ENCODE data around the gene TOR2A.

TOR2A gene

DNA sequence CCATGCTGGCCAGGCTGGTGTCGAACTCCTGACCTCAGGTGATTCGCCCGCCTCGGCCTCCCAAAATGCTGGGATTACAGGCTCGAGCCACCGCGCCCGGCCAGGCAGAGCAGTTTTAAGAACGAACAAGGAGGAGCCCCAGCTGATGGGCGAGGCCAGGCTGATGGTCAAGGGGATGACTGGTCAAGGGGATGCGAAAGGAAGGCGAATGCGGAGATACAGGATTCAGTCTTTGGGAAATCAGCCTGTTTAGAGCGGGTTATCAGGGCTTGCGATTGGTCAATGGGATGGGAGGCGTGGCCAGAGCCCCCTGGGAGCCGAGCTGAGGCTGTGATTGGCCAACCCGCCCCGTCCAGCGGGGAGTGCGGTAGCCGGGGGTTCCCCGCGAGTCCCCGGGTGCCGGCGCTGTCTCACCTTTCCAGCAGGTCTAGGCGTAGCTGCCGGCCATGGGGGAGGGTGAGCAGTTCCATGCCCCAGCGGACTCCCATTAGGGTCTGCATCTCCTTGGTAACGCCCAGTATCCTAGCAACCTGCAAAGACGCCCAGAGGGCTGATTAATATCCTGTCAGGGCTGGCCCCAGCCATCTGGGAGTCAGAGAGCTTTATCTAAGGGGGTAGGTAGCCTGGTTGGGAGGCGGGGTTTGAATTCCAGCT is 7.5 kb upstream of the TOR2A start:
- no peaks in the 10 kb centered on the region for H3K9me3 Mint-ChIP-seq
- peaks cover 23% of the 10 kb centered on the region for H3K36me3 Mint-ChIP-seq
- no peak for DNase-seq (ENCODE audit: low spot score in 2 of 2)
- peak overlapping the region; percentile 64 for H3K27ac Mint-ChIP-seq
- H3K4me3 Mint-ChIP-seq, result no peak overlapping the region
- no peak for ATAC-seq (ENCODE audit: low read depth)
- no peaks in the 10 kb centered on the region for H3K4me1 Mint-ChIP-seq
- H3K27me3 Mint-ChIP-seq, result no peaks in the 10 kb centered on the region

DNA sequence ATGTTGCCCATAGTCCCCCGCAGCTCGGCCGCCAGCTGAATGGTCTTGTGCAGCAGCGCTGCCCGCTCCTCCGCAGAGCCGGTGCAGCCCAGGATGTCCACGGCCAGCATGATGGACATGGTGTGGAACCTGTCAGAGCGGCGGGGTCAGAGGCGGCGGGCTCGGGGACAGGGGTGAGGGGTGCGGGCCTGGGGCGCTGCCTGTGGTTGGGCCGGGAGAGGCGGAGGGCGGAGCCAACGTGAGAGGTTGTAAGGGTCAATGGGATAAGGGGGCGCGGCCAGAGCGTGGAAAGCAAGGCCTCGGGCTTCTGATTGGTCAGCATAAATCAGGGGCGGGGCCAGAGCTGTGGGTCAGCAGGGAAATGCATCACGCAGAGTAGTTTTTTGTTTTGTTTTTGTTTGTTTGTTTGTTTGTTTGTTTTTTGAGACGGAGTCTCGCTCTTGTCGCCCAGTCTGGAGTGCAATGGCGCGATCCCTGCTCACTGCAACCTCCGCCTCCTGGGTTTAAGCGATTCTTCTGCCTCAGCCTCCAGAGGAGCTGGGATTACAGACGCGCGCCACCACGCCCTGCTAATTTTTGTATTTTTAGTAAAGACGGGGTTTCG is 6.8 kb upstream of the TOR2A start:
- no peaks in the 10 kb centered on the region for H3K9me3 Mint-ChIP-seq
- peak overlapping the region; percentile 64 for H3K27ac Mint-ChIP-seq
- ATAC-seq (ENCODE audit: low read depth) (no peak), DNase-seq (ENCODE audit: low spot score in 2 of 2) (no peak)
- H3K27me3 Mint-ChIP-seq, result no peaks in the 10 kb centered on the region
- H3K36me3 Mint-ChIP-seq, result peaks cover 24% of the 10 kb centered on the region
- no peaks in the 10 kb centered on the region for H3K4me1 Mint-ChIP-seq
- H3K4me3 Mint-ChIP-seq, result no peak overlapping the region

DNA sequence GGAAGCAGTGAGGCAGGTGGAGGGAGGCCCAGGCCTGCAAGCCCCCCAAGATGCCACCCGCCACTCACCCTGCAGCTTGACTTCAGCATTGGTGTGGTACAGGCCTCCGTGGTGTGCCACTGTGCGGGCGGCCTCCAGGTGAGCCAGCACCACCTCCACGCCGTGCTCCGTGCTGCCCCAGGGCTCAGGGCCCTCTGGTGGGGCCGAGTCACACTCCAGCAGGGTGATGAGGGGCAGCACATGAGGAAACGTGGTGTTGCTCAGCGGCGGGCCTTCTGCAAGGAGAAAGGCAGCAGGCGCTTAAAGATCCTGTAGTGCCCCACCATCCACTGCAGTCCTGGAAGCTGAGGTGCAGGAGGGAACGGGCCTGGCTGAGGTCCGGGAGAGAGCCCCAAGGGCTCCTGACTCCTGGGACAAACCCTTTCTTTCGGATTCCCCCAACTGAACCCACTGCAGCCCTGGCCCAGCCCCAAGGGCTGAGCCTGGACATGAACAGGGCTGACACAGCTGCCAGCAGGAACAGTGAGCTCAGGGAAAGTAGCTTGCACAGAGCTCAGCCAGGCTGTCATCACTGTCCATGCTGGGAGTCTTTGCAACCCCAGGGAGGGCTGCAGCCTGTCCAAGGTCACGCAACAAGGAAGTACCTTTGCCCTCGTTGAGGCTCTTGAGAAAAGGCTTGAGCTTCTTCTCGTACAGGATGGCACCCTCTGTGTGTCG is 4.7 kb upstream of the TOR2A start:
- H3K4me3 Mint-ChIP-seq, result no peak overlapping the region
- H3K27me3 Mint-ChIP-seq, result no peaks in the 10 kb centered on the region
- ATAC-seq (ENCODE audit: low read depth) (no peak), DNase-seq (ENCODE audit: low spot score in 2 of 2) (no peak)
- no peaks in the 10 kb centered on the region for H3K4me1 Mint-ChIP-seq
- H3K9me3 Mint-ChIP-seq, result no peaks in the 10 kb centered on the region
- H3K27ac Mint-ChIP-seq, result peak overlapping the region; percentile 84
- peaks cover 25% of the 10 kb centered on the region for H3K36me3 Mint-ChIP-seq

DNA sequence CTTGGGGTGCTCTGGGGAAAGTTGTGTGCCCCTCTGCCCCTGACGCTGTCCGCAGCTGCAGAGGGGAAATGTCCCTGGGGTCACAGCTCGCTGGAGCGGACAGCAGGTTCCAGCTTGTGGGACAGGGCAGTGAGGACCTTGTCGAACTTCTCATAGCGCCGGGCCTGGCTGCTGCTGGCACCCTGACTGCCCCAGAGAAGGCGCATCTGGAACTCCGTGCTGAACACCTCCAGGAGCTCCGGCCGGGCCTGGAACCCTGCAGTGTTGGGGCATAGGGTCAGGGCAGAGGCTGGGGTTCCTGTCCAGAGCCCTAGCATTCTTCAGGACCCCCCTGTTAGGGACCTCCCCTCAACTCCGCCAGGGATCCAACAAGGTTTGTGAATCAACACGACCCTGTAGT is 3.6 kb upstream of the TOR2A start:
- Mint-ChIP-seq H3K9me3 (no peaks in the 10 kb centered on the region), H3K27me3 (no peaks in the 10 kb centered on the region), H3K36me3 (peaks cover 25% of the 10 kb centered on the region), H3K4me1 (peaks cover 2% of the 10 kb centered on the region), H3K4me3 (no peak overlapping the region), H3K27ac (peak overlapping the region; percentile 97)
- ATAC-seq (ENCODE audit: low read depth) (no peak), DNase-seq (ENCODE audit: low spot score in 2 of 2) (no peak)

DNA sequence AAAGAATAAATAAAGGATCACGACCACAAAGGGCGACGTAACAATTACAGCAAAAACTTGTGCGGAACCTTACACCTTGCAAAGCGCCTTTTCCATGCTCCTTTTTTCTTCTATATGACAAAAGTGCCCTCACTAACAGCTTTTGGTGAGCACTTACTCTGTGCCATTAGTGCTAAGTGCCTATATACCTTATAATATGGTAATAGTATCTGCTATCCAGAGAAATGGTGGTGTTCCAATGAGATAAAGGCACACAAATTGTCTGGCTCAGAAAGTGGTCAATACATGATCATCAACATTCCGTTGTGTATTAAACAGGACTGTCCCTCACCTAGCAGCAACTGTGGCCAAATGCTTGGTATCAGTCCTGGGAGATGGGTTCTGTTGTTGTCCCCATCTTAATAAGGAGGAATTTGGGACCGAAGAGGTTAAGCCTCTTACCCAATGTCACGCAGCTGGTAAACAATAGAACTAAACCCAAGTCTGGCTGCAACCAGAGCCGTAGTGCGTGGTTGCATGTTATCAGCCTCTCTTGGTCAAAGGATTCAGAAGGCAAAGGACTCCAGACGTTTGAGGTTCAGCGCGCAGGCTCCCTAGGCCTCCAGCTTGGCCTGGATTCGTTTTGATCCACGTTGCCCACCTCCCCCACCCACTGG is 564 bp upstream of the TOR2A start:
- peak overlapping the region; percentile 85 for H3K4me3 Mint-ChIP-seq
- H3K36me3 Mint-ChIP-seq, result peaks cover 17% of the 10 kb centered on the region
- DNase-seq (ENCODE audit: low spot score in 2 of 2) (no peak), ATAC-seq (ENCODE audit: low read depth) (no peak)
- H3K27ac Mint-ChIP-seq, result peak overlapping the region; percentile 97
- peaks cover 3% of the 10 kb centered on the region for H3K4me1 Mint-ChIP-seq
- no peaks in the 10 kb centered on the region for H3K9me3 Mint-ChIP-seq
- H3K27me3 Mint-ChIP-seq, result no peaks in the 10 kb centered on the region

DNA sequence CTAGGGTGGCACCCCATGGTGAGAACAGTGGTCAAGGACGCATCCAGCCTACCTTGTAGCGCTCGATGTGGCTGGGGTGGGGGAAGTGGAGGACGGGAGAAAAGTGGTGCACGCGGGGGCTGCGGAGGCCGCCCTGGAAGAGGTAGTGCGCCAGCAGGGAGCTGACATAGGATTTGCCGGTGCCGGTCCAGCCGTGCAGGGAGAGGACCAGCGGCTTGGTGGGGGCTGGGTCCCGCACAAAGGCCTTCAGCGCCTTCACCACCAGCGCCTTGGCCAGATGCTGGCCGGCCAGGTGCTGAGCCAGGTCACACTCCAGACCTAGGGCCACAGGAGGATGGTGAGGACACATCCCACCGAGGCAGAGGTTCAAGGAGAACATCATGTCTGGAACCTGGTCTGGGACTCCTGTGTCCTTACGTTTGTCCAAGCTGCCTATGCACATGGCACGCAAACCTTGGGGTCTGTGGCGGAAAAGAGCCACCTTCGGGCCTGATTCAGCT is 797 bp downstream of the TOR2A start:
- peak overlapping the region; percentile 69 for H3K27ac Mint-ChIP-seq
- H3K4me1 Mint-ChIP-seq, result peaks cover 3% of the 10 kb centered on the region
- peaks cover 18% of the 10 kb centered on the region for H3K36me3 Mint-ChIP-seq
- ATAC-seq (ENCODE audit: low read depth) (no peak), DNase-seq (ENCODE audit: low spot score in 2 of 2) (no peak)
- no peaks in the 10 kb centered on the region for H3K27me3 Mint-ChIP-seq
- peak overlapping the region; percentile 85 for H3K4me3 Mint-ChIP-seq
- no peaks in the 10 kb centered on the region for H3K9me3 Mint-ChIP-seq

DNA sequence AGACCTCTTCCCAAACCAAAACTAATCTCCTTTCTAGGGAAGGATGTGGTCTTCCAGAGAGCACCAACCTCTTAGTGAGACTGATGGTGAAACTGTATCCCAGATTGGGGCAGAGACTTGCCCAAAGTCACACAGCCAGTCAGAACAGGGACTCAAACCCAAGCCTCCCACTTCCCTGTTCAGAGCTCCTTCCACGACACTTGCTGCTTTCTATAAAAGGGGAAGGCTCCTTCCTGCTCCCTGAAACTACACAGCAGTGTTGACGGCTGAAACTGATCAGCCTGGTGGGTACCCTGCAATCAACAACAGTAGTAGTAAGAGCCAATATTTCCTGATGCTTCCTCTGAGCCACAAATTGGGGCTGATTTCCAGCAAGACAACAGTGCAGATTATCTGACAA is 1.5 kb downstream of the TOR2A start:
- ATAC-seq (ENCODE audit: low read depth), result no peak
- Mint-ChIP-seq H3K36me3 (peaks cover 14% of the 10 kb centered on the region), H3K27ac (peak overlapping the region; percentile 69), H3K4me1 (peaks cover 3% of the 10 kb centered on the region), H3K4me3 (peak overlapping the region; percentile 37), H3K9me3 (no peaks in the 10 kb centered on the region), H3K27me3 (no peaks in the 10 kb centered on the region)
- DNase-seq (ENCODE audit: low spot score in 2 of 2), result no peak

DNA sequence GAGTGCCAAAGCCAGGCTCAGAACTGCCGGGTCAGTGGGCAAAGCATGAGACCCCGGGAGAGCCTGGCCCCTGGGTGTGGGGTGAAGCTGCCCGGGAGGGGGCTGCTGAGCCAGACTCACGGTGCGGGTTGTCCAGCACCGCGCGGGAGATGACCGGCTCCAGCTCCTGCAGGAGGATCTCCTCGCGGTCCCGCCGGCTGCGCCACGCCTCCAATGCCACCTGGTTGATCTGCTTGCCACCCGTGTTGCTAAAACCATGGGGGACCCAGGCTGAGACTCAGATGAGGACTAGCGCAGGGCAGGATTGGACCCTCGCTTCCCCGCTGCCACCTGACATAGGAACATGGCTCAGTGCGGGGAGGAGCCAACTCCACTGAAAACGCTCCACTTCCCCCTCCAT is 2.6 kb downstream of the TOR2A start:
- Mint-ChIP-seq H3K36me3 (peaks cover 9% of the 10 kb centered on the region), H3K27ac (no peak overlapping the region), H3K4me3 (no peak overlapping the region), H3K27me3 (no peaks in the 10 kb centered on the region), H3K9me3 (no peaks in the 10 kb centered on the region), H3K4me1 (peaks cover 3% of the 10 kb centered on the region)
- no peak for ATAC-seq (ENCODE audit: low read depth)
- DNase-seq (ENCODE audit: low spot score in 2 of 2), result no peak

DNA sequence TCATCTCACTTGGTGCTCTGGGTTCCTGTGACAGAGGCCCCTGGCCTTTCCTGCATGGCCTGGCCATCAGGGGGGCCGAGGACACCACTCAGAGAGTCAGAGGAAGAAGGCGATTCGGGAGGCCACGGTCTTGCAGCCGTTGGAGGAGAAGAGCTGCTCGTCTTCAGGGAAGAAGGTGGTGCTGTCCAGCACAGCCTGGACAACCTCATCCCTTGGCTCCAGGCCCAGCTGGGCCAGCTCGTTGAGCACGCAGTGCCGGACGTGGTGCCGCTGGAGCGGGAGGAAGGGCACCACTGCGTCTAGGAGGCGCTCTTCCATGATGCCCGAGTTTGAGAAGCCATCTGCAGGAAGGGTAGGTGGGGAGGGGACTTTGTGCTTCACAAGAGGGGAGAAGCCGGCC is 3.2 kb downstream of the TOR2A start:
- no peaks in the 10 kb centered on the region for H3K27me3 Mint-ChIP-seq
- ATAC-seq (ENCODE audit: low read depth), result no peak
- H3K27ac Mint-ChIP-seq, result peak overlapping the region; percentile 9

DNA sequence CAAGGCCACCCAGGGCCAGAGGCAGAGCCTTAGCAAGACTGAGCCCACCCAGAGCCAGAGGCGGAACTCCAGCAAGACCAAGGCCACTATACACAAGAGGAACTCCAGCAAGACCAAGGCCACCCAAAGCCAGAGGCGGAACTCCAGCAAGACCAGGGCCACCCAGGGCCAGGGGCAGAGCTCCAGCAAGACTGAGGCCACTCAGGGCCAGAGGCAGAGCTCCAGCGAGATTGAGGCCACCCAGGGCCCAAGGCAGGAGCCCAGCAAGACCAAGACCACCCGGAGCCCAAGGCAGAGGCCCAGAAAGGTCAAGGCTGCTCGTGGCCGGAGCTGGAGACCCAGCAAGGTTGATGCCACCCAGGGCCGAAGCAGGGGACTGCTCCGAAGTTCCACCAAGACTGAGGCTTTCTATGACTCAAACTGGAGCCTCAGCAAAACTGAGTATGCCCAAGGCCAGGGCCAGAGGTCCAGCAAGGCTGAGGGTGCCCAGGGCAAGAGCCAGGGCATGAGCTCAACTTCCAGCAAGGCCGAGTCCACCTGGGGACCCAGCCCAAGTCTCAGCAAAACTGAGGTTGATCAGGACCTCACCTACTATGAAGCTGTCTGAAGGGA is 4.2 kb downstream of the TOR2A start:
- H3K4me3 Mint-ChIP-seq, result no peak overlapping the region
- H3K27ac Mint-ChIP-seq, result no peak overlapping the region
- peaks cover 4% of the 10 kb centered on the region for H3K36me3 Mint-ChIP-seq
- H3K9me3 Mint-ChIP-seq, result no peaks in the 10 kb centered on the region
- no peaks in the 10 kb centered on the region for H3K27me3 Mint-ChIP-seq
- DNase-seq (ENCODE audit: low spot score in 2 of 2) (no peak), ATAC-seq (ENCODE audit: low read depth) (no peak)
- H3K4me1 Mint-ChIP-seq, result peaks cover 3% of the 10 kb centered on the region

More for the DNA sequence above, 3.2 kb downstream of the TOR2A start:
- Mint-ChIP-seq H3K36me3 (peaks cover 7% of the 10 kb centered on the region), H3K4me1 (peaks cover 3% of the 10 kb centered on the region), H3K4me3 (no peak overlapping the region), H3K9me3 (no peaks in the 10 kb centered on the region)
- DNase-seq (ENCODE audit: low spot score in 2 of 2), result no peak

DNA sequence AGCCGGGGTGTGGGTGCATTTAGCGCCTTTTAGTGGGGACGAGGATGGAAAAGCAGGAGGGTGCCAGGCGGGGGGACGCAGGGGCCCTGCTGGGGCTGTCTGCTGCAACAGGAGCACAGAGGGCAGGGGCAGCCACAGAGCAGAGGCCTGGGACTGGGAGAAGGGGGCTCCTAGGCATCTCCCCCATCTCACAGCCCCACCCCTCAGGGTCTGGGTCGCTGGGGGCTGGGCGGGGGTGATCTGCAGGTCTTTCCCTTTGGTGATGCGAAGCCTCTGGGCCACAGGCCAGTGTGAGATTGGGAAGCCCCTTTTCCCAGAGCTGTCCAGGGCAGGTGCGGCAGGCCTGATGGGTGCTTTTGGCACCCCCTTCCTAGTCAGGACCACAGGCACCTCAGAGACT is 4.8 kb downstream of the TOR2A start:
- ATAC-seq (ENCODE audit: low read depth), result no peak

DNA sequence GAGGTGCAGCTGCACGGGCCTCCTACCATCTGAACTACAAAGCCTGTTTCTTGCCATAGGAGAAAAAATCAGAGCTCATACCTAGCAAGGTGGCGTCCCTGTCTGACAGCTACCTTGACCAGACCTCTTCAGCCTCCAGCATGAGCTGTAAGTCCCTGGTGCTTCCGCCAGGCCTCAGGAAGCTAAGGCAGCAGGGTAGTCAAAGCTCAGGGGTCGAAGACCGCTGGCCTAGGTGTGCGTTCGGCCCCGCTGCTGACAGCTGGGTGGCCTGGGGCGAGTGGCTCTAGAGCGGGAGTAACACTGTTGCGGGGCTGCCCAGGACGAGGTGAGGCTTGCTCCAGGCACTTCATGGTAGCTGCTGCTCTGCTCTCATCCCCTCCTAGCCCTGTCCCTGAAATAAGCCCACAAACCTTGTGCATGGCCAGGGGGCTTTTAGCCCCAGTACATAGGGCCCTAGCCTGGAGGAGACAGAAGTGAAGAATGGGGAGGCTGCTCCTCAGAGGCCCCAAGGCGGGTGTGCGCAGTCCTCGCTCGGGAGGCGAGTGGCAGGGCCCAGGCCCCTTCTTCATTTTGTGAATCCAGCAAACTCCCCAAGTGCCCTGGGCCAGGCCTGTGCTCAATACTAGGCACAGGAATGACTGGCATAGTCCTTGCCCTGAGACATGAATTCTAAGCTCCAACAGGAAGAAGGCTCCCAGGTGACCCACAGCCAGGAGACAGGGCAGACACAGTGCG is 5.4 kb downstream of the TOR2A start:
- Mint-ChIP-seq H3K9me3 (no peaks in the 10 kb centered on the region), H3K4me3 (no peak overlapping the region), H3K27me3 (no peaks in the 10 kb centered on the region), H3K4me1 (peaks cover 3% of the 10 kb centered on the region), H3K27ac (no peak overlapping the region), H3K36me3 (peaks cover 4% of the 10 kb centered on the region)
- ATAC-seq (ENCODE audit: low read depth) (no peak), DNase-seq (ENCODE audit: low spot score in 2 of 2) (no peak)

More for the DNA sequence above, 4.8 kb downstream of the TOR2A start:
- peaks cover 4% of the 10 kb centered on the region for H3K36me3 Mint-ChIP-seq
- no peaks in the 10 kb centered on the region for H3K9me3 Mint-ChIP-seq
- H3K4me3 Mint-ChIP-seq, result no peak overlapping the region
- H3K27ac Mint-ChIP-seq, result no peak overlapping the region
- H3K4me1 Mint-ChIP-seq, result peaks cover 3% of the 10 kb centered on the region
- H3K27me3 Mint-ChIP-seq, result no peaks in the 10 kb centered on the region
- no peak for DNase-seq (ENCODE audit: low spot score in 2 of 2)

DNA sequence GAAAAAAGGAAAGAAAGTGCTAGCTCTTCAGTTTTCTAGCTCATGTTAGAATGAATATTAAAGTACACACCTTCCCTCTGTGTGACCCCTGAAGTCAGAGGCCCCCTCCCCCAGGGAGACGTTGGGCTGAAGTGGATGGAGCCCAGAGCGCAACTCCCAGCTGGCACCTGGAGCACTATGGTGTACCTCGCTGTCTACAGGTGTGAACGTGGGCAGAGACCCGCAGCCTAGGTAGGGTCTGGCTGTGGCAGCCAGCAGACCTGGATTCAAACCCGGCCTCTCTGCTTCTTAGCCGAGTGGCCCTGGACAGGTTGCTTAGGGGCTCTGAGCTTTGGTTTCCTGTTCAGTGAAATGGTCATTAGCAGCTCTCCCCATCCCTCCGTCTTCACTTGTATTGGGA is 6.3 kb downstream of the TOR2A start:
- H3K4me1 Mint-ChIP-seq, result peaks cover 3% of the 10 kb centered on the region
- no peak overlapping the region for H3K4me3 Mint-ChIP-seq
- H3K27me3 Mint-ChIP-seq, result peaks cover 1% of the 10 kb centered on the region
- no peak for DNase-seq (ENCODE audit: low spot score in 2 of 2)
- no peak overlapping the region for H3K27ac Mint-ChIP-seq
- H3K9me3 Mint-ChIP-seq, result no peaks in the 10 kb centered on the region
- no peak for ATAC-seq (ENCODE audit: low read depth)
- peaks cover 4% of the 10 kb centered on the region for H3K36me3 Mint-ChIP-seq
